Transverse colon (tissue), 4 donors: ENCODE measurements around the gene STPG1. TPM values are rescaled to one million over a fixed set of nuclear protein-coding genes. Genes with fewer than 3 reads are reported as not detected.
A peak's percentile ranks its signal among the peaks of the same experiment; 100 is the strongest.

Source experiments
- DNase-seq: peaks from one replicate; pipeline ENCODE4 v3.0.0-alpha.2; 2019
- H3K27ac ChIP-seq, 4 donors: fragments of 200-600 bp; sonication (generic); 2 replicates each; pipeline ENCODE4 v1.5.1; 2016 to 2018; ENCODE audit warnings: inconsistent platforms in 4 of 4
- H3K27me3 ChIP-seq: fragments of 200-600 bp; sonication (generic); 2 replicates; pipeline ENCODE4 v1.5.1; 2017; ENCODE audit warnings: inconsistent platforms
- H3K36me3 ChIP-seq, 4 donors: fragments of 200-600 bp; sonication (generic); 2 replicates each; pipeline ENCODE4 v1.5.1; 2017 to 2019; ENCODE audit warnings: inconsistent platforms in 4 of 4
- H3K4me1 ChIP-seq, 4 donors: fragments of 200-600 bp; sonication (generic); 2 replicates each; pipeline ENCODE4 v1.5.1; 2017 to 2020; ENCODE audit warnings: inconsistent platforms in 4 of 4
- H3K4me3 ChIP-seq, 4 donors: fragments of 200-600 bp; sonication (generic); 1 replicate in 1 of 4; 2 replicates in 3 of 4; pipeline versions ENCODE4 v1.5.1 to v1.6.1; 2017 to 2019; ENCODE audit warnings: inconsistent platforms in 4 of 4
- H3K9me3 ChIP-seq, 2 donors: fragments of 200-600 bp; sonication (generic); 2 replicates each; pipeline ENCODE4 v1.5.1; 2017 to 2019; ENCODE audit warnings: inconsistent platforms in 2 of 2
- CTCF ChIP-seq, 5 experiments: fragments of 200-600 bp in 3 of 5; fragments of 450-650 bp in 2 of 5; sonication (generic) in 3 of 5; IDR thresholded peaks; 1 replicate in 2 of 5; 2 replicates in 3 of 5; pipeline ENCODE4 v1.5.1; 2016 to 2017; ENCODE audit warnings: antibody characterized with exemption in 5 of 5, inconsistent platforms in 3 of 5, mild to moderate bottlenecking in 2 of 5, moderate library complexity in 1 of 5
- EP300 ChIP-seq: sonication (generic); formaldehyde crosslinking; IDR thresholded peaks from one replicate; pipeline ENCODE4 v1.6.1; 2017; ENCODE audit warnings: antibody characterized with exemption, low read depth
- POLR2A ChIP-seq: fragments of 450-650 bp; IDR thresholded peaks from one replicate; pipeline ENCODE4 v1.6.1; 2016; ENCODE audit warnings: antibody characterized with exemption, mild to moderate bottlenecking, moderate library complexity
- POLR2AphosphoS5 ChIP-seq, 3 donors: sonication (generic); formaldehyde crosslinking; IDR thresholded peaks; one replicate each; pipeline ENCODE4 v1.6.1; 2016; ENCODE audit warnings: antibody characterized with exemption in 3 of 3
- WGBS, 2 donors: methylation state at CpG; one replicate each; pipeline ENCODE4 v1.1.5; 2018; ENCODE audit warnings: low coverage in 1 of 2; 5-methylcytosine and 5-hydroxymethylcytosine counted together
- in situ Hi-C, 4 donors: fragments of 200-750 bp; cut with MboI; loops; one replicate each; pipeline versions ENCODE4 v1.15.0 to v1.15.1; 2017; ENCODE audit warnings: low sequenced_read_pairs in 3 of 4, low pct_ligation_motif_present in 1 of 4, low pct_unique_long_range_greater_than_20kb in 1 of 4
- intact Hi-C: fragments of 100-400 bp; cut with DNase I; formaldehyde crosslinking; loops from one replicate; pipeline ENCODE4 v1.15.1; 2023; ENCODE audit warnings: low total_unique reads
- total RNA-seq, 4 donors: library from RNA; depleted of rRNA; stranded (reverse); fragments of >200 nt; gene quantifications; one replicate each; pipeline ENCODE4 v1.1.0, GENCODE V29; 2016

The STPG1 gene
- total RNA-seq, 4 donors from 2014 or later = 4.6 to 33.7 (median 23.3) TPM

- intact Hi-C loops = no loop called here
- Histone ChIP-seq H3K27me3 (no peaks in the 10 kb centered on the region), H3K9me3 (no peaks in the 10 kb centered on the region), H3K36me3 (no peaks in the 10 kb centered on the region), H3K27ac (no peak overlapping the region), H3K4me3 (no peak overlapping the region), H3K4me1 (peaks cover 3 to 21% (median 18%) of the 10 kb centered on the region in 4 donors)
- in situ Hi-C loops = no loop called here
- 88% methylated on average over 9 of the region's 9 CpGs; no CpG with 5 or more reads in 1 of the 2 donors for WGBS, 2 donors
- no peak for TF ChIP-seq POLR2AphosphoS5 (IDR thresholded peaks at IDR 0.05)
- no peak for TF ChIP-seq EP300
- no peak for TF ChIP-seq POLR2A
- TF ChIP-seq CTCF (IDR thresholded peaks at IDR 0.05) = no peak
- no peak for DNase-seq
These were observed 46.9 kb downstream of the STPG1 start for GRCh38 chr1:24366707-24367106.

- no peak for DNase-seq
- intact Hi-C loops (no loop called here), in situ Hi-C loops (no loop called here)
- WGBS, 2 donors = 44 to 65% methylated on average over 4 to 11 of the region's 11 CpGs
- H3K36me3 ChIP-seq = no peaks in the 10 kb centered on the region
- H3K27me3 ChIP-seq = no peaks in the 10 kb centered on the region
- TF ChIP-seq POLR2AphosphoS5 (IDR thresholded peaks at IDR 0.05) = peak in 1 of 3 donors; percentile 9
- TF ChIP-seq POLR2A = no peak
- peaks cover 3 to 21% (median 18%) of the 10 kb centered on the region in 4 donors for H3K4me1 ChIP-seq
- H3K4me3 ChIP-seq = no peak overlapping the region
- no peaks in the 10 kb centered on the region for H3K9me3 ChIP-seq
- peak overlapping the region; percentile 31 to 61 (median 56) for H3K27ac ChIP-seq
These were observed 48.5 kb downstream of the STPG1 start for GRCh38 chr1:24364975-24365678.

- H3K4me1 ChIP-seq = peaks cover 3 to 21% (median 18%) of the 10 kb centered on the region in 4 donors
- no peaks in the 10 kb centered on the region for H3K36me3 ChIP-seq
- no peaks in the 10 kb centered on the region for H3K27me3 ChIP-seq
- in situ Hi-C loops (no loop called here), intact Hi-C loops (no loop called here)
- DNase-seq = peak; percentile 76
- 41% methylated on average over 2 of the region's 2 CpGs; no CpG with 5 or more reads in 1 of the 2 donors for WGBS, 2 donors
- H3K4me3 ChIP-seq = no peak overlapping the region
- H3K9me3 ChIP-seq = no peaks in the 10 kb centered on the region
- no peak for TF ChIP-seq POLR2A
- TF ChIP-seq EP300 = no peak
- peak overlapping the region; percentile 31 to 61 (median 56) for H3K27ac ChIP-seq
These were observed 49.0 kb downstream of the STPG1 start for GRCh38 chr1:24364605-24364974.

GRCh38 chr1:24363994-24364393 is 49.6 kb downstream of the STPG1 start:
- H3K4me3 ChIP-seq = no peak overlapping the region
- WGBS, 2 donors = 65 to 77% methylated on average over 5 to 7 of the region's 7 CpGs
- DNase-seq = no peak
- intact Hi-C loops = no loop called here
- in situ Hi-C loops = no loop called here
- H3K36me3 ChIP-seq = no peaks in the 10 kb centered on the region
- peak overlapping the region in 1 of 4 donors; percentile 55 for H3K27ac ChIP-seq
- H3K27me3 ChIP-seq = no peaks in the 10 kb centered on the region
- no peaks in the 10 kb centered on the region for H3K9me3 ChIP-seq
- TF ChIP-seq POLR2A (no peak), POLR2AphosphoS5 (IDR thresholded peaks at IDR 0.05) (no peak), CTCF (IDR thresholded peaks at IDR 0.05) (no peak), EP300 (no peak)
- peaks cover 3 to 21% (median 18%) of the 10 kb centered on the region in 4 donors for H3K4me1 ChIP-seq

- Histone ChIP-seq H3K27ac (no peak overlapping the region), H3K36me3 (no peaks in the 10 kb centered on the region), H3K27me3 (no peaks in the 10 kb centered on the region), H3K9me3 (no peaks in the 10 kb centered on the region), H3K4me1 (peaks cover 3 to 21% (median 18%) of the 10 kb centered on the region in 4 donors), H3K4me3 (no peak overlapping the region)
- WGBS, 2 donors = 83% methylated on average over 4 of the region's 4 CpGs; no CpG with 5 or more reads in 1 of the 2 donors
- DNase-seq = no peak
- TF ChIP-seq EP300 (no peak), CTCF (IDR thresholded peaks at IDR 0.05) (no peak), POLR2AphosphoS5 (IDR thresholded peaks at IDR 0.05) (no peak), POLR2A (no peak)
- in situ Hi-C loops (no loop called here), intact Hi-C loops (no loop called here)
These were observed 50.5 kb downstream of the STPG1 start for GRCh38 chr1:24362982-24363614.
